Subcutaneous adipose tissue (tissue), 4 donors: ENCODE data around the gene BOD1L1. TPM values are rescaled to one million over a fixed set of nuclear protein-coding genes. Genes with fewer than 3 reads are reported as not detected.

Experiments
- CTCF ChIP-seq: fragments of 450-650 bp; IDR thresholded peaks from one replicate; pipeline ENCODE4 v1.5.1; 2016; ENCODE audit warnings: low read depth, mild to moderate bottlenecking, control low read depth, antibody characterized with exemption, moderate library complexity
- total RNA-seq, 4 donors: library from RNA; depleted of rRNA; stranded (reverse); fragments of >200 nt; gene quantifications; one replicate each; pipeline ENCODE4 v1.1.0, GENCODE V29; 2016

The BOD1L1 gene
- total RNA-seq, 4 donors from 2014 or later, result 41.1 to 51.4 (median 43.1) TPM

GRCh38 chr4:13546142-13546940 is 81.2 kb downstream of the BOD1L1 start:
- TF ChIP-seq CTCF, result no peak

GRCh38 chr4:13545394-13545808 is 82.1 kb downstream of the BOD1L1 start:
- TF ChIP-seq CTCF, result no peak

- TF ChIP-seq CTCF, result no peak
Measured at GRCh38 chr4:13544606-13545393, 82.7 kb downstream of the BOD1L1 start.

- TF ChIP-seq CTCF, result no peak
Measured at GRCh38 chr4:13543839-13544605, 83.5 kb downstream of the BOD1L1 start, which contains the start of gene NKX3-2. Gene NKX3-2 (minus strand): TSS chr4:13544508. CDS start chr4:13544414, 94 bp downstream.

- no peak for TF ChIP-seq CTCF
Measured at GRCh38 chr4:13543032-13543838, 84.3 kb downstream of the BOD1L1 start.

- TF ChIP-seq CTCF, result no peak
Measured at GRCh38 chr4:13542577-13543031, 84.9 kb downstream of the BOD1L1 start.
